OCI-M2 (cell line): ENCODE results near the gene SLC9B2.
"Not testable (repeated sequence)": the region's sequence is repeated elsewhere in the genome, so short reads cannot be mapped to it uniquely, and the experiment has no call there.

Experiments used
- DNase-seq: peaks from one replicate; lab custom pipeline; 2025; ENCODE audit not compliant: unreplicated experiment; lab: John Stamatoyannopoulos, UW

The SLC9B2 gene

DNA sequence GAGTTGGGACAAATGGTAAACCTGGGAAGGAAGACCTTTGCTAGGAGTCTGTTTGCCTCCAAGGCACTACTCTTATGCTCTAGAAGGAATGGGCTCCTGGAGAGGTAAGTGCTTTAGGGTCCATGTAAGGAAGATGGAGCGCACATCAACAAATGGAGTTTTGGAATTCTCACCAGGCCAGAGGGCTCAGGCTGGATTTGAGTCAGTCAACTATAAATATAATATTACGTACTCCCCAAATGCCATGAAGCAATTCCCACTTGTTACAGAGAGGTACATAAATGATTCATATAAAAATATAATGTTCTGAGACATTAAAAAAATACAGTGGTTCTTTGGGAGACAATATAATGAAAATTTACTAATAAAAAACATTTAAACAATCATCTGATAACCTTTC, 55.4 kb downstream of the SLC9B2 start:
- DNase-seq: no peak

DNA sequence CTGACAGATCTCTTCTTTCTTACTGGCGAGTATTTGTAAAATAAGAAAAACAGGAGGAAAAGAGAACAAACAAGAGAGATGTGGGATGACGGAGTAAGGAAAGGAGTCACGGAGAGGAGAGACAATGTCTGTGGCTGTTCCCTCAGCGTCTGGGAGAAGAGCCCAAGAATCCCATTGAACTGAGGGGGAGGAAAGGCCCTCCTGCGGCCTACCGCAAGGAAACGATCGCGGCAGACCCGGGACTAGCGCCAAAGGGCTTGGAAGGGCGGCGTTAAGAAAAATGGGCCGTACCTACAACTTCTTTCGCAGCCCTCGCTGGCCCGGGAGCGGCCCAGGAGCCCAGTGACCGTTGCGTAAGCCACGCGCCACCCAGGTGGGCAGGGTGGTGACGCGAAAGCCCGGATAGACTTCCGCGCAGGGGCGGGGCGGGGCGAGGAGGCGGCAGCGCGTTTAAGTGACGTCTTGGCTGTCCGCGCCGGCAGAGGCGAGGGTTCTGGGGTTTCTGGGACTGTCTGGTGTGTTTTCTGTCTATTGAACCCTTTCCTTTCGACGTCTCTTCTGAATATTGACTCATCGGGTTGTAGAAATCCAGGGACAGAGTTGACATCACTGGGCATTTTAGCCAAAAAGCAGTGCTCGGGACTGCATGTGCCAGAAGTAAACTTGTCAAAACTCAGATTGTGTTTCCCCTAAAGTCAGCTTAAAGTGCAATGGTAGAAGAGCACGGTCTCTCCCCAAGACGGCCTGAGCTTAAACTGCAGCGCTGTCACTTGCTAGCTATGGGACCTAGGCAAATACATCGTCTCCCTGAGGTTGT, 57.0 kb downstream of the SLC9B2 start, which contains the start of gene SLC9B1:
Gene SLC9B1, minus strand, starts transcription at position 398 of the 817 bp plus-strand sequence. CDS start 27,994 bp downstream, outside the sequence.
- DNase-seq: peak; percentile 53

DNA sequence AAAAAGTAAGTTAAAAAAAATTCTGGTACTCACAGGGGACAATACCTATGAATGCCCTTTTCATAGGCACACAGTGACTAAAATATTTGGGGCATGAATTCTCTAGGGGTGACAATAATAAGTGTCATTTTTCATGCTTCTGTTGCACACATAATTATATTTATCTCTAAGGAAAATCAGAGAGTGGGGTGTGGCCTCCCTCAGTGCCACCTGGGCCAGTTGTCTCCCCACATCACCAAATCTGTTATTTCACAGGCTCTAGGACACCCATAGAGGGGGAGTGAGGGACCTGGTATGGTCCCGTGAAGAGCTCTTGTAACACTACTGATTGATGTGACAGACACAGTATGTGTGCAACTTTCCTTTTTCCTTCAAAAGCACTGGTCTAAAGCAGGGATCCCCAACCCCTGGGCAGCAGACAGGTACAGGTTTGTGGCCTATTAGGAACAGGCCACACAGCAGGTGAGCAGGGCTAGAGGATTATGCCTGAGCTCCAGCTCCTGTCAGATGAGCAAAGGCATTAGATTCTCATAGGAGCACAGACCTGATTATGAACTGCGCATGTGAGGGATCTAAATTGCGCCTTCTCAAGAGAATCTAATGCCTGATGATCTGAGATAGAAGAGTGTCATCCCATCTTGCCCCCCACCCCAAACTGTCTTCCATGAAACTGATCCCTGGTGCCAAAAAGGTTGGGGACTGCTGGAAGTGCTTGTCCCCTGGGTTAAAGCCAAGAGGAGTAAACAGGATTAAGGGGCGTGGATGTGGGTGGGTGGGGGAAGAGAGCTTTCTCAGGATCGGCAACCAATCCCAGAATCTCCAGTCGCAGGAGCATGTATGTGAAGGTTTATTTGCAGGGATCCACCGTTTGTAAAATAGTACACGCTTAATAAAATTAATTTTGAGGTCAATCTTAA, 57.9 kb downstream of the SLC9B2 start:
- peak; percentile 19 for DNase-seq

DNA sequence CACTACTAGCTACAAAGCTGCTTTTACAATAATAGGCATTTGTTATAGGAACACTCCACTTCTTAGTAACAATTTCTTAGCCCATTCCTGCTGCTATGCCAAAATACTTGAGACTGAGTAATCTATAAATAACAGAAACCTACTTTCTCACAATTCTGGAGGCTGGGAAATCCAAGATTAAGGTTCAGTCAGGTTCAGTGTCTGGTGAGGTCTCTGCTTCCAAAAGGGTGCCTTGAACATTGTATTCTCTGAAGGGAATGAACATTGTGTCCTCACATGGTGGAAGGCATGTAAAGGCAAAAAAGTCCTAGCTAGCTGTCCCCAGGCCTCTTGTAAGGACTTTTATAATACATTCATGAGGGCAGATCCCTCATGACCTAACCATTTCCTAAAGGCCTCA, 64.0 kb downstream of the SLC9B2 start:
- DNase-seq: no peak

DNA sequence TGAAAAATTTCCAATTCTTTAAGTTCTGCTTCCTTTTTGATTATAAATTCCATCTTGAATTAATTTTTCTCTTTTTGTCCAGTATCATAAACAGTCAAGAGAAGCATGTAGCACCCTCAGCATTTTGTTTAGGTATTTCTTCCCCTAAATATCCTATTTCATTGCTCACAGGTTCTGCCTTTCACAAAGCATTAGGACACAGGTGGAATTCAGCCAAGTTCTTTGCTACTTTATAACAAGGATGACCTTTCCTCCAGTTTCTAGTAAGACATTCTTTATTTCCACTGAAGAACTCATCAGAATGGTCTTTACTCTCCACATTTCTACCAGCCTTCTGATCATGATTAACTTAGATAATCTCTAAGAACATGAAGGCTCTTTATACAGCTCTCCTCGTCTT, 64.5 kb downstream of the SLC9B2 start:
- no peak for DNase-seq

DNA sequence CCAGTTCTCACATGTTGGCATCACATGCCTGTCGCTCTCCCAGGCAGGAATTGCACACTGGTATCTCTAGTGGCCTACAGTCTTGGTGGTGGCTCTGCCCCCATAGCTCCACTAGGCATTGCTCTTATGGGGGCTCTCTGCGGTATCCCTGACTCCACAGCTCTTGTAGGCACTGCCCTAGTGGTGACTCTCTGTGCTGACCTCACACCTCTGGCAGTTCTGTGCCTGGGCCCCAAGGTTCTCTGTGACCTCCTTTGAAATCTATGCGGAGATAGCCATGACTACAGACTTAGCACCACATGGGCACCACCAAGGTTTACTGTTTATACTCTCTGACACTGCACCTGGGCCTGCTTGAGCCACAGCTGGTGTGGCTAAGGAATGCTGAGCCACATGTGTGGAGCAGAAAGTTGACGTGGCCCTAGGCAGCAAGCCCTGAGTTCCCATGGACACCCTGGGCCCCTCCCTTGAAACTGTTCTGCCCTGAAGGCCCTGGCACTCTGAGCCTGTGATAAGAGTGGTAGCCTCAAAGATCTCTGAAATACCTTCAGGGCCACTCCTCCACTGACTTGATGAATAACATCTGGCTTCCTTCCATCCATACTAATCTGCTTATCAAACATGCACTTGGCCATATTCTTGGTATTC, 65.1 kb downstream of the SLC9B2 start:
- no peak for DNase-seq

DNA sequence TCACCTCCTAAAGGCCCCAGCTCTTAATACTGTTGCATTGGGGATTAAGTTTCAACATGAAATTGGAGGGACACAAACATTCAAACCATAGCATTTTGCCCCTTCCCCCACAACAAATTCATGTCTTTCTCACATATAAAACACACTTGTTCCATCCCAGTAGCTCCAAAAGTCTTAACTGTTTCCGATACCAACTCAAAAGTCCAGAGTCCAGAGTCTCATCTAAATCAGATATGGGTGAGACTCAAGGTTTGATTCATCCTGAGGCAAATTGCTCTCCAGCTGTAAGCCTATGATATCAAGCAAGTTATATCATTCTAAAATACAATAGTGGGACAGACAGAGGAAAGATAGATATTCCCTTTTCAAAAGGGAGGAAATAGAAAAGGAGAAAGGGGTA, 65.8 kb downstream of the SLC9B2 start:
- DNase-seq: no peak

DNA sequence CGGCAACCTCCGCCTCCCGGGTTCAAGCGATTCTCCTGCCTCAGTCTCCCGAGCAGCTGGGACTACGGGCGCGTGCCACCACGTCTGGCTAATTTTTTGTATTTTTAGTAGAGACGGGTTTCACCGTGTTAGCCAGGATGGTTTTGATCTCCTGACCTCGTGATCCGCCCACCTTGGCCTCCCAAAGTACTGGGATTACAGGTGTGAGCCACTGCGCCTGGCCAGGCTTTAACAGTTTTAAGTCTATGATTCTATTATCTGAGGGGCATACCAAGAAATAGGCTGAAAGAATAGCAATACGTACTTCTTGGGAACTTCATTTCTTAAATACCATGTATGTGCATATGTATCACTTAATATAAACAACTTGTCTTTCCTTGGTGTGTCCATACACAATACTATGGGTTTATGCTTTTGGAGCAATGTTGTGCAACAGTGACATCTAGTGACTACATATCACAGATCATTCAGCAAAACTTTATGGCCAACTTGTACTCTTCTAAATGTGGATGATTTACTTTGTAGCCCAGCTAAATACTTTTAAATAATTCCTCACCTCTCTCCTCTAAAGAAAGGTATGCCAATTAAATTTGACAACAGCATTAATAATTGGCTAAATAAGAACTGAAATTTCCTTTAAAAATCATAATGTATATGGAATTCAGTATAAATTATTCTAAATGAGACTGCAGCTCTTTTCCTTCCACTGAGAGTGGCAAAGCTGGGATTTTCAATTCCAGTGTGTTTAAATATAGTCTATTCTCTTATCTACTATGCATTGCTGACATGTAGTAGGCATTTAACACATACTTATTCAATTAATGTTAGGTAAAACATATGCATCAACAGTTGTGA, 67.5 kb downstream of the SLC9B2 start:
- peak; percentile 10 for DNase-seq

DNA sequence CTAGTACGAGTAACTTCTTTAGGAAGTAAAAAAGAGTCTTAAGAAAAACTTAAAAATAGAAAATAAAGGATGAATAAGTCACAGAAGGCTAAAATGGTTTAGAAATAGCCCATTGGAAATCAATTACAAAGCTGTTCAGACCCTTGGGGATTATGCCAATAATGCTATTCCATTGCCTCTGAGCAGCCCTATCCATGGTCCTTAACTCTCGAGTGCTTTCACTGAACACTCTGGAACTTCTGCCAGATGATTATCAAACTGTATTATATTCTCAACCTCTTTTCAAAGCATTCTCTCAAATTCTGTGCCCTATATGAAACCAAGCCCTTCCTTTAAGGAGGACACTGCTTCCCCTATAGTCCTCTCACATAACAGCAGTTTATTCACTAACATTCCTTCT, 74.0 kb downstream of the SLC9B2 start:
- DNase-seq: no peak

DNA sequence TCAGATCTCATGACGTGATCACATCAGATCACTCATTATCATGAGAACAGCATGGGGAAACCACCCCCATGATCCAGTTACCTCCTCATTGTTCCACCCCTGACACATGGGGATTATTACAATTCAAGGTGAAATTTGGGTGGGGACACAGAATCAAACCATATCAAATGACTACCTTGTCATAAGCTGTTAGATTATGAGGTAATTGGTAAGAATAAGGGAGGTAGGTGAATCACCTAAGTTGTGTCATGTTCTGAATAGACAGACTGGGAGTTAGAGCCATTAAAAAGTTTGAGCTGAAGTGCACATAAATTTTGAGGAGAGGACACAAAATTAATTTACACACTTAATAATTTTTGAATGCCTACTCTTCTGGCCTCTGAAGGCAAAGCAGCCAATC, 81.8 kb downstream of the SLC9B2 start:
- no peak for DNase-seq

DNA sequence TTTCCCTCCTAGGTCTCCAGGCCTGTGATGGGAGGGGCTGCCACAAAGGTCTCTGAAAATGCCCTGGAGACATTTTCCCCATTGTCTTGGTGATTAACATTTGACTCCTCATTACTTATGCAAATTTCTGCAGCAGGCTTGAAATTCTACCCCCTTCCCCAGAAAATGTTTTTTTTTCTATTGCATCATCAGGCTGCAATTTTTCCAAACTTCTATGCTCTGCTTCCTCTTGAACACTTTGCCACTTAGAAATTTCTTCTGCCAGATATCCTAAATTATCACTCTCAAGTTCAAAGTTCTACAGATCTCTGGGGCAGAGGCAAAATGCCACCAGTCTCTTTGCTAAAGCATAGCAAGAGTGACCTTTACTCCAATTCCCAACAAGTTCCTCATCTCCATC, 82.6 kb downstream of the SLC9B2 start:
- not testable (repeated sequence) for DNase-seq

DNA sequence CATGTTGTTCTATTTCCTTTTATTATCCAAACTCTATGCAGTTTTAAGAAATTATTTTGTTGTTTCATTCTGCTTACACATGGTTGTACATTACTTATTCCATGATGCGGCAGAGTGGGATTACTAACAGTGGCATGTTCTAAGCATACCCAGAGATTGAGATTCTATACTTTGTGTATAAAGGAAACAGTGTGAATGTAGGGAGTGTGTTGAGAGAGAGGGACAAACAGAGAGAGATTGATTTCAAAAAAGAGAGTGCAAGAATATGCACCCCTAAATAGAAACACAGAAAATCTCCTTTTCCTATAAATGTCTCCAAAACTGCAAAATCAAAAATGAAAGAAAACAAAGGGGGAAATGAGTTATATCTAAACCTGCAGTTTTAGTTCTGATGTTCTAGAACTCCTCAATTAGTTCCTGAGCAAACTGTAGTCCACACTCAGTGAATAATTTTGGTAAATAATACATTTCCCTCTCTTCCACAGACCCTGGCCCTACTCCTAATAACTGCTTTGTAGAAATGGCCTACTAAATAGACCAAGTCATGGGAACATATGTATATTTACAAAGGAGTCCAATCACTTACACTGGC, 88.0 kb downstream of the SLC9B2 start:
- DNase-seq: no peak

DNA sequence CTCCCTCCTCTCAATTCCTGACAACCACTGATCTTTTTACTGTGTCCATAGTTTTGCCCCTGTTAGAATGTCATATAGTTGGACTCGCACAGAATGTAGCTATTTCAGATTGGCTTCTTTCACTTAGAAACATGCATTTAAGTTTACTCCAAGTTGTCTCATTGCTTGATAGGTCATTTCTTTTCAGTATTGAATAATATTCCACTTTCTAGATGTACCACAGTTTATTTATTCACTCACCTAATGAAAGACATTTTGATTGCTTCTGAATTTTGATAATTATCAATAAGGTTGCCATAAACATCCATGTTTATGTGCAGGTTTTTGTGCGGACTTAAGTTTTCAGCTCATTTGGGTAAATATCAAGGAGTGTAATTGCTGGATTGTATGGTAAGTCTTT, 95.6 kb downstream of the SLC9B2 start:
- DNase-seq: no peak
